Panc1 (cell line): ENCODE measurements around the gene ZBTB7C. TPM values are rescaled to one million over a fixed set of nuclear protein-coding genes. Genes with fewer than 3 reads are reported as not detected.

Experiments used
- ATAC-seq: fragments of 200-7000 bp; cut with Tn5 transposase; 2 replicates; pipeline ENCODE4 v1.9.1; 2020; ENCODE audit warnings: mild to moderate bottlenecking, moderate library complexity
- BruUV-seq: library from RNA; stranded (reverse); fragments of 400-500 nt; replicated peaks from 2 replicates; lab custom pipeline; 2021; lab: Mats Ljungman, UMichigan
- CTCF ChIA-PET: fragments of 300-600 bp; sonication (Branson Sonifier 250); formaldehyde crosslinking; loops from one replicate; lab custom pipeline; 2022; ENCODE audit warnings: antibody characterized with exemption; lab: Charles Lee
- POLR2A ChIA-PET: fragments of 300-600 bp; sonication (Branson Sonifier 250); formaldehyde crosslinking; loops from one replicate; lab custom pipeline; 2022; ENCODE audit warnings: antibody characterized with exemption; lab: Charles Lee
- DNase-seq: peaks from one replicate; pipeline ENCODE4 v3.0.0-alpha.2; 2010; ENCODE audit warnings: low read depth, low spot score
- H3K27ac ChIP-seq: 2 replicates; pipeline ENCODE4 v1.5.1; 2011; ENCODE audit warnings: mild to moderate bottlenecking, low read length, inconsistent platforms
- H3K27me3 ChIP-seq: fragments of 200-500 bp; sonication (Bioruptor generic); 2 replicates; pipeline ENCODE4 v1.6.0; 2014; ENCODE audit warnings: low read length, inconsistent platforms; ENCODE audit not compliant: control insufficient read depth, insufficient read depth
- H3K36me3 ChIP-seq: fragments of 200-500 bp; sonication (Bioruptor generic); 2 replicates; pipeline ENCODE4 v1.5.1; 2014; ENCODE audit warnings: inconsistent platforms, mild to moderate bottlenecking, low read length, moderate library complexity; ENCODE audit not compliant: control insufficient read depth, insufficient read depth
- H3K4me1 ChIP-seq: 2 replicates; pipeline ENCODE4 v1.5.1; 2011; ENCODE audit warnings: inconsistent platforms, mild to moderate bottlenecking, low read length, moderate library complexity; ENCODE audit not compliant: control insufficient read depth, insufficient read depth
- H3K4me3 ChIP-seq, 2 experiments: 2 replicates each; pipeline ENCODE4 v1.5.1; 2011 to 2012; ENCODE audit warnings: low read depth in 2 of 2, low read length in 2 of 2, mild to moderate bottlenecking in 2 of 2, inconsistent platforms in 1 of 2, moderate library complexity in 1 of 2
- H3K9me3 ChIP-seq: fragments of 200-500 bp; sonication (Bioruptor generic); 2 replicates; pipeline ENCODE4 v1.5.1; 2014; ENCODE audit warnings: low read depth, mild to moderate bottlenecking, inconsistent platforms, low read length, moderate library complexity; ENCODE audit not compliant: control insufficient read depth, insufficient read depth
- CTCF ChIP-seq: fragments of 450-650 bp; IDR thresholded peaks from 2 replicates; pipeline ENCODE4 v1.5.1; 2017; ENCODE audit warnings: mild to moderate bottlenecking
- POLR2AphosphoS5 ChIP-seq: IDR thresholded peaks from 2 replicates; pipeline ENCODE4 v1.6.1; 2012; ENCODE audit warnings: mild to moderate bottlenecking, low read depth, low read length, moderate library complexity
- REST ChIP-seq, 2 experiments: IDR thresholded peaks; 2 replicates each; pipeline ENCODE4 v1.6.1; 2011 to 2012; ENCODE audit warnings: low read depth in 2 of 2, control low read depth in 1 of 2, low read length in 1 of 2, mild to moderate bottlenecking in 1 of 2, moderate library complexity in 1 of 2; ENCODE audit not compliant: insufficient read depth in 1 of 2
- SIN3A ChIP-seq: IDR thresholded peaks from 2 replicates; pipeline ENCODE4 v1.6.1; 2012; ENCODE audit warnings: low read depth, mild to moderate bottlenecking, low read length, moderate library complexity, borderline replicate concordance; ENCODE audit not compliant: insufficient read depth
- TCF7L2 ChIP-seq: IDR thresholded peaks from 2 replicates; pipeline ENCODE4 v1.6.1; 2011; ENCODE audit warnings: mild to moderate bottlenecking, low read depth, low read length, inconsistent platforms
- in situ Hi-C: cut with HindIII; loops from 2 replicates; pipeline ENCODE4 v1.10.0; 2016; ENCODE audit warnings: low sequenced_read_pairs, low pct_unique_long_range_greater_than_20kb
- intact Hi-C: fragments of 100-400 bp; cut with micrococcal nuclease; formaldehyde crosslinking; loops from one replicate; pipeline ENCODE4 v1.10.0; 2022; ENCODE audit not compliant: unreplicated experiment
- total RNA-seq: library from RNA; stranded (reverse); gene quantifications from one replicate; pipeline ENCODE4 v1.2.1, GENCODE V29; 2021; ENCODE audit not compliant: unreplicated experiment

The ZBTB7C gene
- total RNA-seq, 1 experiment from 2014 or later, result 0.03 TPM

DNA sequence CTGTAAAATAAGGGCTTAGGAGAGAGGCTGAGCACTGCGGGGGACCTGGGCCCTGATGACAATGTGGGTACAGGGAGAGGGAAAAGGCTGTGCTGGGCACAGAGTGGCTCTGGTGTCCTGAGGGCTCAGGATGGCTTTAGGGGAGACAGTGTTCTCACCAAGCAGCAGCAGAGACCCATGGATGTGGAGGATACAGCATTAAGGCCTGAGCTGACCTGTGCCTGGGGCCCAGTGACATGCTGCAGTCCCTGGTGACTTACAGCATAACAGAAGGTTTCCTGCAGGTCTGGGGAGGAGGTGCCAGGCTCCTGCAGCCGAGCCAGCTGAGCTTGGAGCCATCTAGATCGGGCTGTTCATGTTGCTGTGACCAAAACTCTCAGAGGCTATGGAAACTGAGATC lies 287.4 kb downstream of the ZBTB7C start:
- no TSS peak for BruUV-seq
- ChIA-PET POLR2A (no interaction called here), CTCF (no interaction called here)
- H3K4me3 ChIP-seq, result no peak overlapping the region
- no peaks in the 10 kb centered on the region for H3K36me3 ChIP-seq
- H3K4me1 ChIP-seq, result no peaks in the 10 kb centered on the region
- in situ Hi-C loops (no loop called here), intact Hi-C loops (no loop called here)
- H3K27me3 ChIP-seq, result no peaks in the 10 kb centered on the region; the same call in 1 of the 2 replicates
- no peak for TF ChIP-seq CTCF
- TF ChIP-seq TCF7L2, result no peak
- H3K9me3 ChIP-seq, result no peaks in the 10 kb centered on the region
- ATAC-seq, result no peak
- H3K27ac ChIP-seq, result no peak overlapping the region
- no peak for DNase-seq

GRCh38 chr18:48119204-48119603 lies 290.0 kb downstream of the ZBTB7C start:
- Histone ChIP-seq H3K4me1 (no peaks in the 10 kb centered on the region), H3K27me3 (no peaks in the 10 kb centered on the region; the same call in 1 of the 2 replicates), H3K4me3 (no peak overlapping the region), H3K9me3 (no peaks in the 10 kb centered on the region), H3K27ac (no peak overlapping the region), H3K36me3 (no peaks in the 10 kb centered on the region)
- DNase-seq, result no peak
- in situ Hi-C loops (no loop called here), intact Hi-C loops (no loop called here)
- POLR2A ChIA-PET, result no interaction called here
- CTCF ChIA-PET, result no interaction called here
- no peak for ATAC-seq
- TF ChIP-seq SIN3A (no peak), TCF7L2 (no peak), CTCF (no peak), POLR2AphosphoS5 (no peak), REST (IDR thresholded peaks at IDR 0.05; ENCODE audit: insufficient read depth in 1 of 2, low read depth in 2 of 2, low read length in 1 of 2) (no peak)
- BruUV-seq, result no TSS peak
